Adrenal gland (tissue), 12 donors: Measurements from ENCODE around the gene USP38. TPM values are rescaled to one million over a fixed set of nuclear protein-coding genes. Genes with fewer than 3 reads are reported as not detected.

ENCODE experiments used
- DNase-seq, 7 donors: peaks; one replicate each; pipeline ENCODE4 v3.0.0-alpha.2; 2019 to 2020
- H3K27ac ChIP-seq, 5 donors: fragments of 200-600 bp; sonication (generic) in 4 of 5; 1 replicate in 3 of 5; 2 replicates in 2 of 5; pipeline versions ENCODE4 v1.5.1 to v1.8.0; 2016 to 2020; ENCODE audit warnings: mild to moderate bottlenecking in 1 of 5
- H3K27me3 ChIP-seq: fragments of 200-600 bp; 2 replicates; pipeline ENCODE4 v1.8.0; 2021
- H3K36me3 ChIP-seq, 2 donors: fragments of 200-600 bp; replicated peaks in 1 of 2; 1 replicate in 1 of 2; 2 replicates in 1 of 2; pipeline versions ENCODE4 v1.5.1 to v1.8.0; 2018 to 2022
- H3K4me1 ChIP-seq, 2 donors: fragments of 200-600 bp; replicated peaks in 1 of 2; 1 replicate in 1 of 2; 2 replicates in 1 of 2; pipeline versions ENCODE4 v1.5.1 to v1.8.0; 2018 to 2021
- H3K4me3 ChIP-seq, 4 donors: fragments of 200-600 bp; sonication (generic) in 3 of 4; one replicate each; pipeline ENCODE4 v1.5.1; 2016 to 2018
- H3K9me3 ChIP-seq, 3 donors: fragments of 200-600 bp; sonication (generic) in 1 of 3; replicated peaks in 1 of 3; 1 replicate in 2 of 3; 2 replicates in 1 of 3; pipeline versions ENCODE4 v1.5.1 to v1.8.0; 2016 to 2021
- POLR2A ChIP-seq, 2 donors: fragments of 450-650 bp; IDR thresholded peaks; one replicate each; pipeline ENCODE4 v1.6.1; 2017; ENCODE audit warnings: antibody characterized with exemption in 2 of 2, mild to moderate bottlenecking in 2 of 2, moderate library complexity in 1 of 2
- WGBS, 4 donors: extraction: QIAGEN DNeasy Blood & Tissue Kit in 2 of 4; methylation state at CpG; one replicate each; pipeline versions ENCODE4 v1.1.5 to v1.1.7; 2013 to 2017; 5-methylcytosine and 5-hydroxymethylcytosine counted together
- intact Hi-C, 2 donors: fragments of 100-400 bp; cut with DNase I; formaldehyde crosslinking; loops; one replicate each; pipeline versions ENCODE4 v1.14.1 to v1.15.0; 2022 to 2023
- polyA plus RNA-seq, 3 donors: library from polyadenylated mRNA; stranded (reverse); fragments of 200-250 nt in 2 of 3; fragments of 350-450 nt in 1 of 3; fragmentation: Illumina TruSeq in 1 of 3; extraction: RNeasy Lipid Tissue Mini Kit (QIAGEN cat#74804) in 1 of 3; gene quantifications; one replicate each; pipeline ENCODE4 v1.2.3, GENCODE V29; 2013 to 2014
- total RNA-seq, 9 donors: library from RNA; depleted of rRNA in 4 of 9; stranded (reverse); fragments of >200 nt in 4 of 9; fragments of 120-200 nt in 1 of 9; fragmentation: NEBNext Ultra II Directional in 1 of 9; extraction: Animal tissue kit (Norgen Biotek cat#: 25700) in 1 of 9; gene quantifications; one replicate each; pipeline versions ENCODE4 v1.1.0 to v1.2.4, GENCODE V29; 2013 to 2023
- TF ChIP-seq, protein P1 (sequence below), 6 experiments: fragments of 450-650 bp in 4 of 6; fragments of 200-600 bp in 2 of 6; sonication (generic) in 1 of 6; IDR thresholded peaks; 1 replicate in 5 of 6; 2 replicates in 1 of 6; pipeline versions ENCODE4 v1.5.1 to v1.8.0; 2016 to 2021; ENCODE audit warnings: antibody characterized with exemption in 6 of 6, mild to moderate bottlenecking in 2 of 6, moderate library complexity in 1 of 6
- donor health status: healthy with polysubstance abuse.
- donor health status: Bipolar disorder and iron deficiency.
- donor health status: DM: yes; HTN: yes; CAD: no.
- donor health status: DM: no; HTN: no; CAD: no.
- donor health status: DM: no; HTN: no; CAD: no.
- donor health status: DM: yes; HTN: yes; CAD: no.

USP38 gene
- total and polyA plus RNA-seq, 12 donors, result 3.2 to 37.4 (median 20.2) TPM

DNA sequence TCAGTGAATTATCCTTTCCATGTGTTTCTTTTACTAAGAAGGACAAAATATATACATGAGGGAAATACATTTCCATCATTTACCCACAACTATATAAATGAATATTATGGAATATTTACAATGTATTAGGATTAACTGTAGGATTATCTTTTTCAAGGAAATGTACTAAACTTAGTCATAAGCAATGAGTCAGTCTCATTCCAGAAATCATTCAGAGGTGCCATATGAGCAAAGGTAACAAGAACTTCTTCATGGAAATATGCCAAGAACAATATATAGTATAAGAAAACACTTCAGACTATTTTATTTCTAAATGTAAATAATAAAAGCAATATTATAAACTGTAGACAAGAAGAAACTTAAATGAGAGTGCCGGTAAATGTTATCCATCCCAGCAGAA, 67.1 kb downstream of the USP38 start:
- no peak overlapping the region for H3K4me3 ChIP-seq
- no peaks in the 10 kb centered on the region for H3K4me1 ChIP-seq
- intact Hi-C loops, result no loop called here
- no peaks in the 10 kb centered on the region for H3K9me3 ChIP-seq
- no peaks in the 10 kb centered on the region for H3K27me3 ChIP-seq
- no peak for DNase-seq
- 45 to 97% (median 93%) methylated on average over 1 of the region's 1 CpG for WGBS, 4 donors
- no peak overlapping the region for H3K27ac ChIP-seq
- H3K36me3 ChIP-seq, result no peaks in the 10 kb centered on the region
- TF ChIP-seq, protein P1, sequence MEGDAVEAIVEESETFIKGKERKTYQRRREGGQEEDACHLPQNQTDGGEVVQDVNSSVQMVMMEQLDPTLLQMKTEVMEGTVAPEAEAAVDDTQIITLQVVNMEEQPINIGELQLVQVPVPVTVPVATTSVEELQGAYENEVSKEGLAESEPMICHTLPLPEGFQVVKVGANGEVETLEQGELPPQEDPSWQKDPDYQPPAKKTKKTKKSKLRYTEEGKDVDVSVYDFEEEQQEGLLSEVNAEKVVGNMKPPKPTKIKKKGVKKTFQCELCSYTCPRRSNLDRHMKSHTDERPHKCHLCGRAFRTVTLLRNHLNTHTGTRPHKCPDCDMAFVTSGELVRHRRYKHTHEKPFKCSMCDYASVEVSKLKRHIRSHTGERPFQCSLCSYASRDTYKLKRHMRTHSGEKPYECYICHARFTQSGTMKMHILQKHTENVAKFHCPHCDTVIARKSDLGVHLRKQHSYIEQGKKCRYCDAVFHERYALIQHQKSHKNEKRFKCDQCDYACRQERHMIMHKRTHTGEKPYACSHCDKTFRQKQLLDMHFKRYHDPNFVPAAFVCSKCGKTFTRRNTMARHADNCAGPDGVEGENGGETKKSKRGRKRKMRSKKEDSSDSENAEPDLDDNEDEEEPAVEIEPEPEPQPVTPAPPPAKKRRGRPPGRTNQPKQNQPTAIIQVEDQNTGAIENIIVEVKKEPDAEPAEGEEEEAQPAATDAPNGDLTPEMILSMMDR (IDR thresholded peaks at IDR 0.05), result no peak
- no peak for TF ChIP-seq POLR2A (IDR thresholded peaks at IDR 0.05)

DNA sequence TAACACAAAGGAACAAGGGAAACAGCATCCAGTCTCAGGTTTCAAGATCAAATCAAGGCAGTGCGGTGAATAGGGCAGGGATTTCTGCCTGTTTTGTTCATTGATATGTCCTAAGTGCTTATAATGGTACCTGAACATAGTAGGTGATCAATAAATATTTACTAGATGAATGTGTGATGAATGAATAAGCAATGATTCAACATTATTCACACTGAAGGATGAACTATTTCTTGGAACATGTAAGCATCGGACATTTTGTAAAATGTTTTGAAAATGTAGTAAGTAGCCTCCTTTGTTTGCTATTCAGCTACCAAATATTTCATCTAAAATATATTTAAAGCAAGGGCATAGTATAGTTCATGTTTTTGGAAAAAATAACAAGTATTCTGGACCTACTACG, 67.8 kb downstream of the USP38 start:
- no peak for DNase-seq
- no peaks in the 10 kb centered on the region for H3K27me3 ChIP-seq
- no peak overlapping the region for H3K27ac ChIP-seq
- 82 to 93% (median 84%) methylated on average over 3 of the region's 3 CpGs for WGBS, 4 donors
- TF ChIP-seq POLR2A (IDR thresholded peaks at IDR 0.05), result no peak
- TF ChIP-seq, protein P1 (IDR thresholded peaks at IDR 0.05), result no peak
- H3K4me3 ChIP-seq, result no peak overlapping the region
- intact Hi-C loops, result no loop called here
- no peaks in the 10 kb centered on the region for H3K9me3 ChIP-seq
- no peaks in the 10 kb centered on the region for H3K36me3 ChIP-seq
- H3K4me1 ChIP-seq, result no peaks in the 10 kb centered on the region

DNA sequence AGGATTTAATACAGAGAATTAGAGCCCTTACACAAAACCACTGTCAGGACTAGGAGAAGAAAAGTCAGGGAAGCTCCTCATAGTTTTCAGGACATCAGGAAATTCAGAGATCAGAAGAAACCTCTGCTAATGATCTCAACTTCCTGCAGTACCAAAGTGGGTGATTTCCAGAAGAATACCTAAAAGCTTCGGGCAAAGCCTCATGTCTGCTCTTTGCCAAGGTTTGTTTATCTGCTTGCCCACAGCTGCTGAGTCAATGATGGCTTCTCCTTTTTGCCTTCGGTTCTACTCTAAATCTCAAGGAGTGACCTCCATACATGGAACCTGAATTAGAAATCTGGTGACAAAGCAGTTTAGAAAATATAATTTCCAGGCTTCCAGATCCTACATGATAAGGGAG, 68.4 kb downstream of the USP38 start:
- intact Hi-C loops, result no loop called here
- Histone ChIP-seq H3K36me3 (no peaks in the 10 kb centered on the region), H3K27ac (no peak overlapping the region), H3K4me3 (no peak overlapping the region), H3K4me1 (no peaks in the 10 kb centered on the region), H3K9me3 (no peaks in the 10 kb centered on the region), H3K27me3 (no peaks in the 10 kb centered on the region)
- 68 to 82% (median 70%) methylated on average over 2 of the region's 2 CpGs for WGBS, 4 donors
- no peak for DNase-seq
- no peak for TF ChIP-seq POLR2A (IDR thresholded peaks at IDR 0.05)
- TF ChIP-seq, protein P1 (IDR thresholded peaks at IDR 0.05), result no peak

DNA sequence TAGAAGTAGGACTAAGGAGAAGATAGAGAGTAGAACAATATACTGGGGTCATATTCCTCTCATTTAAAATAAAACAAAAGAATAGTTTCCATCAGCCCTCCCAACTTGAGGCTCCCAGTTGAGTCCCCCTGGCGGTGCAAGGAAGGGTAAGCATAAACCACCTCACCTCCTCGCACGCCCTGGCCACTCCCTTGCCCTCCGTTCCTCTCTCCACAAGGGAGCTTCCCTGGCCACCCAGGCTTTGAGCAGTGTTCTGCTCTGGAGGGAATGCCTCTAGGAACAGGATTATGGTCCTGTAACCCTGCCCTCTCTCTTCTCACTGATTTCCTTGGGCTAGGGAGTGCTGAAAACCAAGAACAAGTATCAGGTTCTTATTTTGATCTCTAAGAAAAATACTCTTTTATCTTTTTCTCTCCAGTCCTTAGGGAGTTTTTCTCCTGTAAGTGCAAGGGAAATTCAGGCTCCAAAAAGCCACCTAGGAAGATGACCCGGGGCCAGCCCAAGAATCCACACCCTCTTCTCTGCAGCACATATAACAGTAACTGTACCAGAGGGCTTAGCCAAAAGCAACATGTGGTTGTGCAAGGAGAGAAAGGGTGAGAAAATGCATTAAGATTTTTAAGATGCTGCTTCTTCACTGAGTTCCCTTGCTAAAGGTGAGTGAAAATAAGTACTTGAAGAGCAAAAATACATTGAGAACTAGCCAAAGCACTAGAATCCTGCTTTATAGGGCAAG, 69.9 kb downstream of the USP38 start:
- WGBS, 4 donors, result 69 to 81% (median 78%) methylated on average over 5 of the region's 5 CpGs
- no peak overlapping the region for H3K27ac ChIP-seq
- intact Hi-C loops, result no loop called here
- no peaks in the 10 kb centered on the region for H3K36me3 ChIP-seq
- TF ChIP-seq, protein P1 (IDR thresholded peaks at IDR 0.05), result no peak
- TF ChIP-seq POLR2A (IDR thresholded peaks at IDR 0.05), result no peak
- no peaks in the 10 kb centered on the region for H3K4me1 ChIP-seq
- peak in 1 of 7 donors; percentile 17 for DNase-seq
- H3K9me3 ChIP-seq, result no peaks in the 10 kb centered on the region
- H3K27me3 ChIP-seq, result no peaks in the 10 kb centered on the region
- H3K4me3 ChIP-seq, result no peak overlapping the region
